Suprapubic skin (tissue), 3 donors: Measurements from ENCODE around the gene GZF1.

Experiments
- CTCF ChIP-seq, 2 donors: fragments of 200-600 bp in 1 of 2; fragments of 450-650 bp in 1 of 2; sonication (generic) in 1 of 2; IDR thresholded peaks; one replicate each; pipeline ENCODE4 v1.5.1; 2016 to 2019; ENCODE audit warnings: antibody characterized with exemption in 2 of 2, mild to moderate bottlenecking in 1 of 2, moderate library complexity in 1 of 2
- EP300 ChIP-seq: sonication (generic); formaldehyde crosslinking; IDR thresholded peaks from one replicate; pipeline ENCODE4 v1.6.1; 2017; ENCODE audit warnings: antibody characterized with exemption
- POLR2A ChIP-seq, 2 donors: fragments of 450-650 bp; IDR thresholded peaks; one replicate each; pipeline ENCODE4 v1.6.1; 2017; ENCODE audit warnings: antibody characterized with exemption in 2 of 2, mild to moderate bottlenecking in 2 of 2, moderate library complexity in 2 of 2

GRCh38 chr20:23344336-23344735, 17.6 kb upstream of the GZF1 start:
- no peak for TF ChIP-seq CTCF (IDR thresholded peaks at IDR 0.05)
- TF ChIP-seq POLR2A (IDR thresholded peaks at IDR 0.05) = no peak
- no peak for TF ChIP-seq EP300
